ENCODE measurements around the gene SPG21. TPM values are rescaled to one million over a fixed set of nuclear protein-coding genes. Genes with fewer than 3 reads are reported as not detected.

The SPG21 gene
- total and polyA plus RNA-seq, 2 of the 8 experiments (the other 6 are each of a cell fraction or from before 2014, with no cell fraction given) = 67.3 to 72.7 TPM

DNA sequence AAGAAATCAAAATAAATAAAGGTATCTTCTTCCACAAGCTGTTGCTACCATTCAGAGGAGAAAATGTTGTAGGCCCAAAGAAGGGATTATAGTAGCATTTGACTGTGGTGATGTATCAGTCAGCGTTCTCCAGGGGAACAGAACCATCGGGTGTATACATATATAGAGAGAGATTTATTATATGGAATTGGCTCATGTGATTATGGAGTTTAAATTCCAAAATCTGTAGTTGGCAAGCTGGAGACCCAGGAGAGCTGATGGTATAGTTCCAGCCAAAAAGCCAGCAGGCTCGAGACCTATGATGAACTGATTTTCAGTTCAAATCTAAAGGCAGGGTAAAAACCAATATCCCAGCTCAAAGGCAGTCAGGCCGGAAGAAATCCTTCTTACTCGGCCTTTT lies 7.4 kb upstream of the SPG21 start:
- Histone ChIP-seq H4K5ac (ENCODE audit: insufficient read length, low read depth, low read length) (no peak overlapping the region), H3K27ac (ENCODE audit: low read depth, low read length) (no peak overlapping the region), H3K9me3 (ENCODE audit: insufficient read depth in 2 of 2, low read depth in 1 of 2, low read length in 1 of 2) (no peaks in the 10 kb centered on the region), H3K79me1 (ENCODE audit: low read depth, low read length) (no peaks in the 10 kb centered on the region), H3K4me3 (ENCODE audit: extremely low read depth in 1 of 4, insufficient read depth in 2 of 4, low read depth in 3 of 4, low read length in 4 of 4) (no peak overlapping the region), H2BK12ac (ENCODE audit: low read depth, low read length) (no peak overlapping the region), H4K20me1 (replicated peaks in 1 of 2; ENCODE audit: control insufficient read depth in 1 of 2, insufficient read depth in 2 of 2, low read length in 2 of 2) (no peaks in the 10 kb centered on the region), H3K23me2 (ENCODE audit: low read depth, low read length) (no peaks in the 10 kb centered on the region), H2BK15ac (ENCODE audit: low read length) (no peak overlapping the region), H3K4ac (replicated peaks; ENCODE audit: insufficient read length, low read depth, low read length) (no peak overlapping the region), H3K4me2 (ENCODE audit: insufficient read depth in 1 of 2, low read depth in 2 of 2, low read length in 2 of 2) (no peak overlapping the region), H2BK120ac (replicated peaks; ENCODE audit: low read depth, low read length) (no peak overlapping the region), H3K4me1 (replicated peaks in 1 of 4; ENCODE audit: control insufficient read depth in 3 of 4, insufficient read depth in 4 of 4, low read length in 3 of 4) (no peaks in the 10 kb centered on the region), H2AFZ (ENCODE audit: low read length) (no peak overlapping the region), H3K79me2 (ENCODE audit: control insufficient read depth in 1 of 2, insufficient read depth in 2 of 2, low read length in 2 of 2) (no peaks in the 10 kb centered on the region), H3K36me3 (ENCODE audit: control insufficient read depth in 2 of 4, insufficient read depth in 4 of 4, low read length in 3 of 4) (no peaks in the 10 kb centered on the region), H2AK5ac (ENCODE audit: low read depth, low read length) (no peak overlapping the region), H3K27me3 (replicated peaks in 1 of 4; ENCODE audit: control insufficient read depth in 3 of 4, extremely low read depth in 1 of 4, insufficient read depth in 3 of 4, low read length in 3 of 4) (no peaks in the 10 kb centered on the region), H3K14ac (ENCODE audit: insufficient read length) (no peak overlapping the region), H2BK5ac (ENCODE audit: low read depth, low read length) (no peak overlapping the region), H3K18ac (ENCODE audit: extremely low read depth, low read length) (no peak overlapping the region), H3K9ac (replicated peaks in 1 of 4; ENCODE audit: extremely low read depth in 1 of 4, low read depth in 3 of 4, low read length in 3 of 4) (no peak overlapping the region), H3K56ac (replicated peaks; ENCODE audit: insufficient read length, low read depth, low read length) (no peak overlapping the region), H4K91ac (replicated peaks; ENCODE audit: insufficient read length, low read length) (no peak overlapping the region), H2BK20ac (ENCODE audit: low read length) (no peak overlapping the region), H4K8ac (ENCODE audit: extremely low read depth, insufficient read depth, low read length) (no peak overlapping the region), H3K23ac (ENCODE audit: insufficient read length) (no peak overlapping the region)
- WGBS, 2 experiments (ENCODE audit: extremely low coverage in 1 of 2, insufficient coverage in 1 of 2, insufficient read length in 1 of 2, insufficient replicate concordance in 2 of 2, low coverage in 1 of 2, low lambda C conversion rate in 2 of 2, missing lambda C conversion rate in 1 of 2) = 69% methylated on average over 5 of the region's 5 CpGs; no CpG with 5 or more reads in 1 of the 2 experiments
- DNase-seq (ENCODE audit: low read depth in 1 of 2, low spot score in 2 of 2) (no peak), FAIRE-seq (no peak)
- ChIA-PET POLR2A (ENCODE audit: partially characterized antibody) (interaction anchor here (1.1 to 2.1 kb wide), 4 partner anchors 9 to 186 kb away, joined by 3 to 5 read pairs (median 4); no protein-coding TSS in a partner anchor), CTCF (ENCODE audit: partially characterized antibody) (interaction anchor here (0.6 to 3.8 kb wide), 8 partner anchors 8 to 124 kb away, joined by 3 to 13 read pairs (median 3); no protein-coding TSS in a partner anchor)
- TF ChIP-seq BACH1 (IDR thresholded peaks at IDR 0.05; ENCODE audit: low read length) = no peak
- no peak for TF ChIP-seq YY1 (IDR thresholded peaks at IDR 0.05; ENCODE audit: low read depth, low read length)
- TF ChIP-seq RFX5 (IDR thresholded peaks at IDR 0.05; ENCODE audit: borderline replicate concordance, low read depth, low read length) = no peak
- no peak for TF ChIP-seq KDM5A (IDR thresholded peaks at IDR 0.05; ENCODE audit: low read length)
- no peak for TF ChIP-seq SIX5 (IDR thresholded peaks at IDR 0.05; ENCODE audit: low read depth, low read length)
- no peak for TF ChIP-seq CTCF (IDR thresholded peaks at IDR 0.05; ENCODE audit: control extremely low read depth in 1 of 3, insufficient read depth in 1 of 3, low read depth in 1 of 3, low read length in 3 of 3)
- no peak for TF ChIP-seq TAF7 (optimal IDR thresholded peaks at IDR 0.05; ENCODE audit: borderline replicate concordance, low read depth, low read length)
- TF ChIP-seq TCF12 (IDR thresholded peaks at IDR 0.05; ENCODE audit: low read depth, low read length) = no peak
- TF ChIP-seq EZH2 (IDR thresholded peaks at IDR 0.05; ENCODE audit: low read depth, low read length, severe bottlenecking) = no peak
- TF ChIP-seq SAP30 (IDR thresholded peaks at IDR 0.05; ENCODE audit: insufficient read depth, insufficient replicate concordance, low read length) = no peak
- no peak for TF ChIP-seq CTBP2 (IDR thresholded peaks at IDR 0.05; ENCODE audit: borderline replicate concordance, insufficient read depth, insufficient read length, low read length)

Data from H1 (cell line).